MM.1S (cell line): Measurements from ENCODE around the gene FBXW11.

Experiments used
- DNase-seq: peaks from one replicate; pipeline ENCODE4 v3.0.0-alpha.2; 2015
- H2AFZ ChIP-seq: fragments of 300-600 bp; sonication (generic); 2 replicates; pipeline ENCODE4 v1.6.0; 2016; ENCODE audit warnings: antibody characterized with exemption, low read length
- H3F3A ChIP-seq: fragments of 300-600 bp; sonication (generic); 2 replicates; pipeline ENCODE4 v1.6.1; 2016; ENCODE audit warnings: mild to moderate bottlenecking, antibody characterized with exemption, low read length, moderate library complexity, mixed read lengths; ENCODE audit not compliant: insufficient read depth
- H3K27ac ChIP-seq: fragments of 300-600 bp; sonication (generic); 2 replicates; pipeline ENCODE4 v1.5.1; 2016; ENCODE audit warnings: mild to moderate bottlenecking, low read length
- H3K27me3 ChIP-seq: fragments of 300-600 bp; sonication (generic); replicated peaks from 2 replicates; pipeline ENCODE4 v1.6.0; 2016; ENCODE audit warnings: low read length; ENCODE audit not compliant: insufficient read depth
- H3K36me3 ChIP-seq: fragments of 300-600 bp; sonication (generic); replicated peaks from 2 replicates; pipeline ENCODE4 v1.6.1; 2016; ENCODE audit warnings: mild to moderate bottlenecking, low read length, mixed read lengths; ENCODE audit not compliant: insufficient read depth
- H3K4me1 ChIP-seq: fragments of 300-600 bp; sonication (generic); 2 replicates; pipeline ENCODE4 v1.6.1; 2016; ENCODE audit warnings: low read length, mixed read lengths
- H3K4me2 ChIP-seq: fragments of 300-600 bp; sonication (generic); 2 replicates; pipeline ENCODE4 v1.6.0; 2016; ENCODE audit warnings: low read depth, low read length
- H3K4me3 ChIP-seq: fragments of 300-600 bp; sonication (generic); 2 replicates; pipeline ENCODE4 v1.5.1; 2016; ENCODE audit warnings: low read length, mixed read lengths
- H3K79me2 ChIP-seq: fragments of 300-600 bp; sonication (generic); 2 replicates; pipeline ENCODE4 v1.6.1; 2016; ENCODE audit warnings: mixed run types, low read length, mixed read lengths
- H3K9ac ChIP-seq: fragments of 300-600 bp; sonication (generic); 2 replicates; pipeline ENCODE4 v1.6.1; 2016; ENCODE audit warnings: low read length, mixed read lengths
- H3K9me2 ChIP-seq: fragments of 300-600 bp; sonication (generic); replicated peaks from 2 replicates; pipeline ENCODE4 v1.6.1; 2016; ENCODE audit warnings: mild to moderate bottlenecking, low read length, mixed read lengths; ENCODE audit not compliant: insufficient read depth
- H3K9me3 ChIP-seq: fragments of 300-600 bp; sonication (generic); replicated peaks from 2 replicates; pipeline ENCODE4 v1.6.1; 2016; ENCODE audit warnings: mild to moderate bottlenecking, low read length, mixed read lengths; ENCODE audit not compliant: insufficient read depth
- H4K20me1 ChIP-seq: fragments of 300-600 bp; sonication (generic); 2 replicates; pipeline ENCODE4 v1.6.1; 2016; ENCODE audit warnings: mild to moderate bottlenecking, low read length, moderate library complexity, mixed read lengths; ENCODE audit not compliant: insufficient read depth
- EZH2 ChIP-seq: fragments of 300-600 bp; sonication (generic); optimal IDR thresholded peaks from 2 replicates; pipeline ENCODE3; 2017; ENCODE audit warnings: low read depth, mild to moderate bottlenecking, antibody characterized with exemption, low read length, mixed read lengths
- EZH2phosphoT487 ChIP-seq: fragments of 300-600 bp; sonication (generic); IDR thresholded peaks from 2 replicates; pipeline ENCODE4 v1.6.1; 2018; ENCODE audit warnings: antibody characterized with exemption, low read length
- TF ChIP-seq, protein P1 (sequence below): fragments of 300-600 bp; sonication (generic); IDR thresholded peaks from 2 replicates; pipeline ENCODE4 v1.5.1; 2016; ENCODE audit warnings: antibody characterized with exemption, low read length, mixed read lengths

FBXW11 gene

DNA sequence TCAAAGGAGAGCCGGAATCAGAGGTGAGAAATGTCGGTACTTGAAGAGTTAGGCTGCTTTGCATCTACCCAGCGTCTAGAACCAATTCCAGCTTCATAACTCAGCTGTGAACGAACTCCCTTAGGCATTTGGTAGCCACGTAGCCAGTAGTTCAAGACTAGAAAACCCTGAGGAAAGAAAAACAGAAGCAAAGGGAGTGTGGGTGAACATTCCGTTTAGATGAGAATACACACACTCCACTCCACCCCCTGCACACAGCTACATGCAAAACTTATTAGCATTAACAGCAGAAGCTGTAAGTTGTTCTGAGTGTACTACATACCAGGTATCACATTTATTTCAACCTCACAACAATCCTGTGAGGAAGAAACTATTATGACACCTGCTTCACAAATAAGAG, 142.5 kb downstream of the FBXW11 start:
- no peak for DNase-seq
- Histone ChIP-seq H3K4me3 (no peak overlapping the region), H3K9me3 (no peaks in the 10 kb centered on the region), H3K36me3 (no peaks in the 10 kb centered on the region), H3K79me2 (no peaks in the 10 kb centered on the region), H3K27me3 (no peaks in the 10 kb centered on the region), H3K4me2 (no peak overlapping the region), H2AFZ (no peak overlapping the region), H4K20me1 (no peaks in the 10 kb centered on the region), H3K9ac (no peak overlapping the region), H3F3A (no peaks in the 10 kb centered on the region), H3K27ac (no peak overlapping the region), H3K4me1 (no peaks in the 10 kb centered on the region), H3K9me2 (no peaks in the 10 kb centered on the region)
- TF ChIP-seq EZH2: no peak
- TF ChIP-seq, protein P1, sequence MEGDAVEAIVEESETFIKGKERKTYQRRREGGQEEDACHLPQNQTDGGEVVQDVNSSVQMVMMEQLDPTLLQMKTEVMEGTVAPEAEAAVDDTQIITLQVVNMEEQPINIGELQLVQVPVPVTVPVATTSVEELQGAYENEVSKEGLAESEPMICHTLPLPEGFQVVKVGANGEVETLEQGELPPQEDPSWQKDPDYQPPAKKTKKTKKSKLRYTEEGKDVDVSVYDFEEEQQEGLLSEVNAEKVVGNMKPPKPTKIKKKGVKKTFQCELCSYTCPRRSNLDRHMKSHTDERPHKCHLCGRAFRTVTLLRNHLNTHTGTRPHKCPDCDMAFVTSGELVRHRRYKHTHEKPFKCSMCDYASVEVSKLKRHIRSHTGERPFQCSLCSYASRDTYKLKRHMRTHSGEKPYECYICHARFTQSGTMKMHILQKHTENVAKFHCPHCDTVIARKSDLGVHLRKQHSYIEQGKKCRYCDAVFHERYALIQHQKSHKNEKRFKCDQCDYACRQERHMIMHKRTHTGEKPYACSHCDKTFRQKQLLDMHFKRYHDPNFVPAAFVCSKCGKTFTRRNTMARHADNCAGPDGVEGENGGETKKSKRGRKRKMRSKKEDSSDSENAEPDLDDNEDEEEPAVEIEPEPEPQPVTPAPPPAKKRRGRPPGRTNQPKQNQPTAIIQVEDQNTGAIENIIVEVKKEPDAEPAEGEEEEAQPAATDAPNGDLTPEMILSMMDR: no peak
- TF ChIP-seq EZH2phosphoT487: no peak

DNA sequence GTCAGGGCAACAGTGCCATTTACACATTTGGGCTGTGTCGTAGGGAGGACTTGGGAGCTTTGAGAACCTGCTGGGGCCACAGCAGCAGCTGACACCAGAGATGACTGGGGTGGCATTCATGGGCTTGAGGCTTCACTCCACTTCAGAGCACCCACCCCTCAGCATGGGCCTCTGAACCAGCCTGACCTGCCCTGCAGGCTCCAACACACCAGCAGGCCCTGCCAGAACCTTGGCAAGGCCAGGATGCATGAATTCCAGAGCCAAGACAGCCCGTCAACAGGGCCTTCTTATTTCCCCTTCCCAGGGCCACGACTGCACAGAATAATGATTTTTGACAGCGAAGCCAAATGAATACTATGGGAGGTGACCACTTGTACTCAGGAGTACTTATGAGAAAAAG, 143.8 kb downstream of the FBXW11 start:
- H3K79me2 ChIP-seq: no peaks in the 10 kb centered on the region
- TF ChIP-seq, protein P1: no peak
- TF ChIP-seq EZH2 (no peak), EZH2phosphoT487 (no peak)
- H2AFZ ChIP-seq: no peak overlapping the region
- no peaks in the 10 kb centered on the region for H3F3A ChIP-seq
- H3K4me2 ChIP-seq: no peak overlapping the region
- no peaks in the 10 kb centered on the region for H3K4me1 ChIP-seq
- no peaks in the 10 kb centered on the region for H3K9me2 ChIP-seq
- H3K27me3 ChIP-seq: no peaks in the 10 kb centered on the region
- no peak overlapping the region for H3K4me3 ChIP-seq
- H3K9ac ChIP-seq: no peak overlapping the region
- no peak overlapping the region for H3K27ac ChIP-seq
- no peaks in the 10 kb centered on the region for H3K36me3 ChIP-seq
- H3K9me3 ChIP-seq: no peaks in the 10 kb centered on the region
- no peaks in the 10 kb centered on the region for H4K20me1 ChIP-seq
- no peak for DNase-seq

DNA sequence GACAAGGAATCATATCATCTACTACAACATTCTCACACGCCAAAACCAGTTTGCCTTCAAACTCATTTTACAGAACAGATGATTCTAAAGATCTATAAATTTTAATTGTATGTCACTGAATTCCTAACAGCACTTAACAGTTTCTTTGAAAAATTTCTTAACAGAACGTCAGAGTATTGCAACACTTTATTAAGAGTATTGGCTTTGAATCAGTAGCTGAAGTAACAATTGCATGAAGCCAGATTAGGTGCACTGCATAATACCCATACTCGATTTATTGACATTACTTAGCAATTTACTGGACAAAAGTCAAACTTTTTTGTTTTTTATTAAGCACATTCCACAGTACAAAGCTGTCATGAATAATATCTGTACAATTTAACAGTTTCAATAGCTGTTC, 145.1 kb downstream of the FBXW11 start:
- Histone ChIP-seq H2AFZ (no peak overlapping the region), H4K20me1 (no peaks in the 10 kb centered on the region), H3K4me2 (no peak overlapping the region), H3K9me2 (no peaks in the 10 kb centered on the region), H3K4me1 (no peaks in the 10 kb centered on the region), H3K27me3 (no peaks in the 10 kb centered on the region), H3K4me3 (no peak overlapping the region), H3K79me2 (no peaks in the 10 kb centered on the region), H3K9me3 (no peaks in the 10 kb centered on the region), H3K27ac (no peak overlapping the region), H3K36me3 (no peaks in the 10 kb centered on the region), H3F3A (no peaks in the 10 kb centered on the region), H3K9ac (no peak overlapping the region)
- no peak for TF ChIP-seq EZH2phosphoT487
- TF ChIP-seq, protein P1: no peak
- no peak for TF ChIP-seq EZH2
- DNase-seq: no peak
